ENCODE measurements around the gene CHN2. TPM values are rescaled to one million over a fixed set of nuclear protein-coding genes. Genes with fewer than 3 reads are reported as not detected.

The CHN2 gene
- total RNA-seq, 5 donors from 2014 or later (not counting 1 experiment from before 2014, with no cell fraction given): 4.5 to 9.0 (median 6.6) TPM

GRCh38 chr7:29274146-29275017, 79.8 kb downstream of the CHN2 start:
- no peaks in the 10 kb centered on the region for H3K36me3 Mint-ChIP-seq
- peaks cover 0 to 25% (median 23%) of the 10 kb centered on the region in 3 donors for H3K4me1 Mint-ChIP-seq
- ChIA-PET POLR2A (no interaction called here), CTCF (no interaction called here)
- ATAC-seq (replicated peaks in 1 of 4): no peak
- peaks cover 0 to 1% of the 10 kb centered on the region in 2 donors for H3K27me3 Mint-ChIP-seq
- 66% methylated on average over 4 of the region's 11 CpGs for WGBS (ENCODE audit: insufficient coverage)
- Histone ChIP-seq H3K4me3 (ENCODE audit: control insufficient read depth in 1 of 2, extremely low read depth in 1 of 2, low read length in 1 of 2) (no peak overlapping the region), H3K4me1 (ENCODE audit: control insufficient read depth in 1 of 2, extremely low read depth in 1 of 2, insufficient read depth in 2 of 2, low read length in 2 of 2) (peaks cover 0 to 22% of the 10 kb centered on the region in 2 experiments), H3K27ac (ENCODE audit: low read length) (no peak overlapping the region), H3K27me3 (replicated peaks in 1 of 2; ENCODE audit: control insufficient read depth in 2 of 2, extremely low read depth in 1 of 2, insufficient read depth in 2 of 2, low read length in 1 of 2) (no peaks in the 10 kb centered on the region), H3K9me3 (no peaks in the 10 kb centered on the region), H3K36me3 (ENCODE audit: control insufficient read depth in 2 of 2, extremely low read depth in 1 of 2, insufficient read depth in 1 of 2, low read length in 1 of 2) (no peaks in the 10 kb centered on the region)
- no peak overlapping the region for H3K4me3 Mint-ChIP-seq
- DNase-seq: no peak
- H3K9me3 Mint-ChIP-seq: no peaks in the 10 kb centered on the region
- no peak overlapping the region for H3K27ac Mint-ChIP-seq

GRCh38 chr7:29275018-29275318, 80.4 kb downstream of the CHN2 start:
- H3K9me3 ChIP-seq: no peaks in the 10 kb centered on the region
- peaks cover 0 to 22% of the 10 kb centered on the region in 2 experiments for H3K4me1 ChIP-seq (ENCODE audit: control insufficient read depth in 1 of 2, extremely low read depth in 1 of 2, insufficient read depth in 2 of 2, low read length in 2 of 2)
- POLR2A ChIA-PET: no interaction called here
- Mint-ChIP-seq H3K9me3 (no peaks in the 10 kb centered on the region), H3K4me1 (peaks cover 0 to 25% (median 25%) of the 10 kb centered on the region in 3 donors), H3K27me3 (peaks cover 0 to 4% of the 10 kb centered on the region in 2 donors), H3K36me3 (no peaks in the 10 kb centered on the region), H3K4me3 (no peak overlapping the region), H3K27ac (no peak overlapping the region)
- CTCF ChIA-PET: no interaction called here
- H3K36me3 ChIP-seq (ENCODE audit: control insufficient read depth in 2 of 2, extremely low read depth in 1 of 2, insufficient read depth in 1 of 2, low read length in 1 of 2): no peaks in the 10 kb centered on the region
- H3K27ac ChIP-seq (ENCODE audit: low read length): no peak overlapping the region
- ATAC-seq (replicated peaks in 1 of 4): no peak
- no CpG with 5 or more reads among the region's 2 CpGs for WGBS (ENCODE audit: insufficient coverage)
- no peaks in the 10 kb centered on the region for H3K27me3 ChIP-seq (replicated peaks in 1 of 2; ENCODE audit: control insufficient read depth in 2 of 2, extremely low read depth in 1 of 2, insufficient read depth in 2 of 2, low read length in 1 of 2)
- DNase-seq: no peak
- no peak overlapping the region for H3K4me3 ChIP-seq (ENCODE audit: control insufficient read depth in 1 of 2, extremely low read depth in 1 of 2, low read length in 1 of 2)

GRCh38 chr7:29275493-29275892, 80.9 kb downstream of the CHN2 start:
- H3K4me1 ChIP-seq (ENCODE audit: control insufficient read depth in 1 of 2, extremely low read depth in 1 of 2, insufficient read depth in 2 of 2, low read length in 2 of 2): peaks cover 0 to 22% of the 10 kb centered on the region in 2 experiments
- H3K4me1 Mint-ChIP-seq: peaks cover 0 to 25% (median 25%) of the 10 kb centered on the region in 3 donors
- ChIA-PET CTCF (no interaction called here), POLR2A (no interaction called here)
- H3K4me3 ChIP-seq (ENCODE audit: control insufficient read depth in 1 of 2, extremely low read depth in 1 of 2, low read length in 1 of 2): no peak overlapping the region
- no peak for DNase-seq
- peaks cover 0 to 4% of the 10 kb centered on the region in 2 donors for H3K27me3 Mint-ChIP-seq
- no peak overlapping the region for H3K27ac ChIP-seq (ENCODE audit: low read length)
- no peaks in the 10 kb centered on the region for H3K9me3 Mint-ChIP-seq
- WGBS (ENCODE audit: insufficient coverage): 67% methylated on average over 1 of the region's 4 CpGs
- no peaks in the 10 kb centered on the region for H3K27me3 ChIP-seq (replicated peaks in 1 of 2; ENCODE audit: control insufficient read depth in 2 of 2, extremely low read depth in 1 of 2, insufficient read depth in 2 of 2, low read length in 1 of 2)
- ATAC-seq (replicated peaks in 1 of 4): no peak
- H3K9me3 ChIP-seq: no peaks in the 10 kb centered on the region
- H3K4me3 Mint-ChIP-seq: no peak overlapping the region
- no peak overlapping the region for H3K27ac Mint-ChIP-seq
- H3K36me3 ChIP-seq (ENCODE audit: control insufficient read depth in 2 of 2, extremely low read depth in 1 of 2, insufficient read depth in 1 of 2, low read length in 1 of 2): no peaks in the 10 kb centered on the region
- no peaks in the 10 kb centered on the region for H3K36me3 Mint-ChIP-seq

- H3K27ac ChIP-seq (ENCODE audit: low read length): no peak overlapping the region
- no peaks in the 10 kb centered on the region for H3K36me3 ChIP-seq (ENCODE audit: control insufficient read depth in 2 of 2, extremely low read depth in 1 of 2, insufficient read depth in 1 of 2, low read length in 1 of 2)
- WGBS (ENCODE audit: insufficient coverage): 14% methylated on average over 1 of the region's 2 CpGs
- Mint-ChIP-seq H3K4me3 (no peak overlapping the region), H3K9me3 (no peaks in the 10 kb centered on the region), H3K27ac (no peak overlapping the region), H3K4me1 (peaks cover 0 to 19% (median 19%) of the 10 kb centered on the region in 3 donors), H3K27me3 (peaks cover 0 to 4% of the 10 kb centered on the region in 2 donors), H3K36me3 (no peaks in the 10 kb centered on the region)
- H3K27me3 ChIP-seq (replicated peaks in 1 of 2; ENCODE audit: control insufficient read depth in 2 of 2, extremely low read depth in 1 of 2, insufficient read depth in 2 of 2, low read length in 1 of 2): no peaks in the 10 kb centered on the region
- H3K9me3 ChIP-seq: no peaks in the 10 kb centered on the region
- POLR2A ChIA-PET: no interaction called here
- no peak overlapping the region for H3K4me3 ChIP-seq (ENCODE audit: control insufficient read depth in 1 of 2, extremely low read depth in 1 of 2, low read length in 1 of 2)
- DNase-seq (no peak), ATAC-seq (replicated peaks in 1 of 4) (no peak)
- H3K4me1 ChIP-seq (ENCODE audit: control insufficient read depth in 1 of 2, extremely low read depth in 1 of 2, insufficient read depth in 2 of 2, low read length in 2 of 2): peaks cover 0 to 19% of the 10 kb centered on the region in 2 experiments
- CTCF ChIA-PET: no interaction called here
Measured at GRCh38 chr7:29276199-29276598, 81.6 kb downstream of the CHN2 start.

GRCh38 chr7:29276806-29277205, 82.2 kb downstream of the CHN2 start:
- peaks cover 0 to 14% of the 10 kb centered on the region in 2 experiments for H3K4me1 ChIP-seq (ENCODE audit: control insufficient read depth in 1 of 2, extremely low read depth in 1 of 2, insufficient read depth in 2 of 2, low read length in 2 of 2)
- DNase-seq: no peak
- H3K9me3 Mint-ChIP-seq: no peaks in the 10 kb centered on the region
- CTCF ChIA-PET: no interaction called here
- peaks cover 0 to 13% (median 12%) of the 10 kb centered on the region in 3 donors for H3K4me1 Mint-ChIP-seq
- no peak overlapping the region for H3K27ac ChIP-seq (ENCODE audit: low read length)
- no peaks in the 10 kb centered on the region for H3K36me3 Mint-ChIP-seq
- H3K27me3 ChIP-seq (replicated peaks in 1 of 2; ENCODE audit: control insufficient read depth in 2 of 2, extremely low read depth in 1 of 2, insufficient read depth in 2 of 2, low read length in 1 of 2): no peaks in the 10 kb centered on the region
- H3K27ac Mint-ChIP-seq: no peak overlapping the region
- no peak for ATAC-seq (replicated peaks in 1 of 4)
- H3K4me3 Mint-ChIP-seq: no peak overlapping the region
- POLR2A ChIA-PET: no interaction called here
- H3K9me3 ChIP-seq: no peaks in the 10 kb centered on the region
- whole genome bisulfite sequencing (ENCODE audit: insufficient coverage): 85% methylated on average over 4 of the region's 4 CpGs
- no peak overlapping the region for H3K4me3 ChIP-seq (ENCODE audit: control insufficient read depth in 1 of 2, extremely low read depth in 1 of 2, low read length in 1 of 2)
- H3K36me3 ChIP-seq (ENCODE audit: control insufficient read depth in 2 of 2, extremely low read depth in 1 of 2, insufficient read depth in 1 of 2, low read length in 1 of 2): no peaks in the 10 kb centered on the region
- H3K27me3 Mint-ChIP-seq: peaks cover 0 to 4% of the 10 kb centered on the region in 2 donors

GRCh38 chr7:29277436-29278215, 83.1 kb downstream of the CHN2 start:
- no peak overlapping the region for H3K4me3 ChIP-seq (ENCODE audit: control insufficient read depth in 1 of 2, extremely low read depth in 1 of 2, low read length in 1 of 2)
- 49% methylated on average over 3 of the region's 6 CpGs for WGBS (ENCODE audit: insufficient coverage)
- POLR2A ChIA-PET: no interaction called here
- H3K27ac ChIP-seq (ENCODE audit: low read length): no peak overlapping the region
- Mint-ChIP-seq H3K27me3 (peaks cover 0 to 4% of the 10 kb centered on the region in 2 donors), H3K36me3 (no peaks in the 10 kb centered on the region), H3K4me1 (peaks cover 0 to 13% (median 9%) of the 10 kb centered on the region in 3 donors), H3K9me3 (no peaks in the 10 kb centered on the region), H3K4me3 (no peak overlapping the region), H3K27ac (no peak overlapping the region)
- DNase-seq (no peak), ATAC-seq (replicated peaks in 1 of 4) (peak in 1 of 4 experiments; percentile 18)
- CTCF ChIA-PET: interaction anchor here (0.6 to 1.2 kb wide), 3 partner anchors 10 to 95 kb away, joined by 3 to 4 read pairs (median 3); no protein-coding TSS in a partner anchor
- no peaks in the 10 kb centered on the region for H3K36me3 ChIP-seq (ENCODE audit: control insufficient read depth in 2 of 2, extremely low read depth in 1 of 2, insufficient read depth in 1 of 2, low read length in 1 of 2)
- peaks cover 0 to 10% of the 10 kb centered on the region in 2 experiments for H3K4me1 ChIP-seq (ENCODE audit: control insufficient read depth in 1 of 2, extremely low read depth in 1 of 2, insufficient read depth in 2 of 2, low read length in 2 of 2)
- no peaks in the 10 kb centered on the region for H3K9me3 ChIP-seq
- no peaks in the 10 kb centered on the region for H3K27me3 ChIP-seq (replicated peaks in 1 of 2; ENCODE audit: control insufficient read depth in 2 of 2, extremely low read depth in 1 of 2, insufficient read depth in 2 of 2, low read length in 1 of 2)

Data from T-cell (primary cell).